Measurements from ENCODE around the gene RALGAPB.

The RALGAPB gene

GRCh38 chr20:38514185-38514584 is 41.5 kb downstream of the RALGAPB start:
- TF ChIP-seq ZNF473 (tag by site-specific recombination; IDR thresholded peaks at IDR 0.05) (no peak), ZSCAN30 (tag by site-specific recombination; IDR thresholded peaks at IDR 0.05) (no peak), ZNF112 (tag by site-specific recombination; IDR thresholded peaks at IDR 0.05) (no peak), ZSCAN16 (tag by site-specific recombination; IDR thresholded peaks at IDR 0.05) (no peak), ZBTB20 (tag by site-specific recombination; IDR thresholded peaks at IDR 0.05) (peak; percentile 63; the same call in 1 of the 2 replicates), ZNF37A (tag by site-specific recombination; IDR thresholded peaks at IDR 0.05) (no peak), PRDM1 (tag by site-specific recombination; IDR thresholded peaks at IDR 0.05) (peak; percentile 16; the same call in 1 of the 2 replicates), ZSCAN18 (tag by site-specific recombination; IDR thresholded peaks at IDR 0.05) (no peak)
- H3K9me3 ChIP-seq (ENCODE audit: control insufficient read depth, insufficient read depth, low read depth, low read length), result no peaks in the 10 kb centered on the region
- H3K36me3 ChIP-seq (ENCODE audit: control insufficient read depth in 2 of 2, insufficient read depth in 1 of 2, low read length in 2 of 2), result peaks cover 0 to 71% of the 10 kb centered on the region in 2 experiments; a peak in 2 of 3 replicates
- POLR2A ChIA-PET, result no interaction called here
- CTCF ChIA-PET, result interaction anchor here (1.0 kb wide), 1 partner anchor 11 kb away, joined by 3 read pairs; no protein-coding TSS in a partner anchor
- H3K4me3 ChIP-seq (ENCODE audit: low read depth, low read length), result no peak overlapping the region
- no peak overlapping the region for H3K27ac ChIP-seq (ENCODE audit: extremely low read depth, low read depth, low read length)
- H3K4me1 ChIP-seq (ENCODE audit: control insufficient read depth, insufficient read depth, low read length), result 0 out of 2 replicates have a peak, but pooled peaks cover 4% of the 10 kb centered on the region

GRCh38 chr20:38514947-38515346 is 42.3 kb downstream of the RALGAPB start:
- H3K9me3 ChIP-seq (ENCODE audit: control insufficient read depth, insufficient read depth, low read depth, low read length), result no peaks in the 10 kb centered on the region
- ChIA-PET CTCF (interaction anchor here (1.0 kb wide), 1 partner anchor 10 kb away, joined by 3 read pairs; no protein-coding TSS in a partner anchor), POLR2A (no interaction called here)
- H3K36me3 ChIP-seq (ENCODE audit: control insufficient read depth in 2 of 2, insufficient read depth in 1 of 2, low read length in 2 of 2), result peaks cover 0 to 69% of the 10 kb centered on the region in 2 experiments; a peak in 2 of 3 replicates
- 0 out of 2 replicates have a peak, but pooled peaks cover 4% of the 10 kb centered on the region for H3K4me1 ChIP-seq (ENCODE audit: control insufficient read depth, insufficient read depth, low read length)
- TF ChIP-seq ZBTB1 (tag by site-specific recombination; IDR thresholded peaks at IDR 0.05) (no peak), PRDM10 (tag by site-specific recombination; IDR thresholded peaks at IDR 0.05) (peak; percentile 74)
- H3K27ac ChIP-seq (ENCODE audit: extremely low read depth, low read depth, low read length), result no peak overlapping the region
- H3K4me3 ChIP-seq (ENCODE audit: low read depth, low read length), result no peak overlapping the region

- no peak for TF ChIP-seq ZNF558 (tag by site-specific recombination; IDR thresholded peaks at IDR 0.05)
- H3K36me3 ChIP-seq (ENCODE audit: control insufficient read depth in 2 of 2, insufficient read depth in 1 of 2, low read length in 2 of 2), result peaks cover 0 to 64% of the 10 kb centered on the region in 2 experiments; a peak in 2 of 3 replicates
- no peaks in the 10 kb centered on the region for H3K9me3 ChIP-seq (ENCODE audit: control insufficient read depth, insufficient read depth, low read depth, low read length)
- H3K4me3 ChIP-seq (ENCODE audit: low read depth, low read length), result no peak overlapping the region
- POLR2A ChIA-PET, result no interaction called here
- H3K27ac ChIP-seq (ENCODE audit: extremely low read depth, low read depth, low read length), result no peak overlapping the region
- CTCF ChIA-PET, result no interaction called here
- 0 out of 2 replicates have a peak, but pooled peaks cover 4% of the 10 kb centered on the region for H3K4me1 ChIP-seq (ENCODE audit: control insufficient read depth, insufficient read depth, low read length)
Observed at GRCh38 chr20:38515631-38516030, 43.0 kb downstream of the RALGAPB start.

- ChIA-PET CTCF (interaction anchor here (0.6 kb wide), 1 partner anchor 9 kb away, joined by 3 read pairs; no protein-coding TSS in a partner anchor), POLR2A (no interaction called here)
- Histone ChIP-seq H3K4me3 (ENCODE audit: low read depth, low read length) (no peak overlapping the region), H3K9me3 (ENCODE audit: control insufficient read depth, insufficient read depth, low read depth, low read length) (no peaks in the 10 kb centered on the region), H3K27ac (ENCODE audit: extremely low read depth, low read depth, low read length) (no peak overlapping the region), H3K36me3 (ENCODE audit: control insufficient read depth in 2 of 2, insufficient read depth in 1 of 2, low read length in 2 of 2) (peaks cover 3 to 76% of the 10 kb centered on the region in 2 experiments), H3K4me1 (ENCODE audit: control insufficient read depth, insufficient read depth, low read length) (no peaks in the 10 kb centered on the region)
- no peak for TF ChIP-seq ZNF664 (tag by site-specific recombination; IDR thresholded peaks at IDR 0.05)
- no peak for TF ChIP-seq AEBP2 (tag by site-specific recombination; IDR thresholded peaks at IDR 0.05; ENCODE audit: borderline replicate concordance)
- TF ChIP-seq SCRT2 (tag by site-specific recombination; IDR thresholded peaks at IDR 0.05), result peak; percentile 84
Observed at GRCh38 chr20:38519426-38519825, 46.8 kb downstream of the RALGAPB start.

Data from HEK293 (cell line).